GM21825 (cell line): Measurements from ENCODE around the gene BABAM1.

Source experiments
- ATAC-seq: cut with Tn5 transposase; IDR thresholded peaks from one replicate; pipeline ENCODE4 v1.9.1; 2021; ENCODE audit warnings: mild to moderate bottlenecking, moderate library complexity; ENCODE audit not compliant: unreplicated experiment

Gene BABAM1

GRCh38 chr19:17243211-17243829 lies 23.9 kb upstream of the BABAM1 start:
- no peak for ATAC-seq

GRCh38 chr19:17243830-17244617 lies 23.2 kb upstream of the BABAM1 start:
- no peak for ATAC-seq

GRCh38 chr19:17244618-17245534 lies 22.4 kb upstream of the BABAM1 start:
- no peak for ATAC-seq

- ATAC-seq = no peak
Observed at GRCh38 chr19:17245535-17245984, 21.7 kb upstream of the BABAM1 start, which contains the start of gene NR2F6. Gene NR2F6 (minus strand): TSS chr19:17245919. CDS start chr19:17245220, 699 bp downstream.

GRCh38 chr19:17246681-17247425 lies 20.4 kb upstream of the BABAM1 start:
- no peak for ATAC-seq

GRCh38 chr19:17248011-17248776 lies 19.0 kb upstream of the BABAM1 start:
- no peak for ATAC-seq

GRCh38 chr19:17249887-17250548 lies 17.2 kb upstream of the BABAM1 start:
- ATAC-seq = no peak

- ATAC-seq = no peak
Observed at GRCh38 chr19:17254636-17255035, 12.6 kb upstream of the BABAM1 start.

GRCh38 chr19:17255150-17255621 lies 12.1 kb upstream of the BABAM1 start:
- ATAC-seq = no peak

GRCh38 chr19:17256130-17256529 lies 11.1 kb upstream of the BABAM1 start:
- no peak for ATAC-seq

GRCh38 chr19:17259118-17259780 lies 8.0 kb upstream of the BABAM1 start:
- ATAC-seq = no peak

GRCh38 chr19:17259934-17260333 lies 7.3 kb upstream of the BABAM1 start:
- no peak for ATAC-seq

GRCh38 chr19:17260842-17261325 lies 6.4 kb upstream of the BABAM1 start:
- ATAC-seq = peak; percentile 70

- no peak for ATAC-seq
Observed at GRCh38 chr19:17262557-17262956, 4.7 kb upstream of the BABAM1 start.

- ATAC-seq = no peak
Observed at GRCh38 chr19:17263712-17264640, 3.3 kb upstream of the BABAM1 start.

- no peak for ATAC-seq
Observed at GRCh38 chr19:17264641-17264979, 2.6 kb upstream of the BABAM1 start, which contains the start of gene USHBP1. Gene USHBP1 (minus strand): TSS chr19:17264745. CDS start chr19:17264299, 446 bp downstream.

GRCh38 chr19:17266026-17266425 lies 1.2 kb upstream of the BABAM1 start:
- no peak for ATAC-seq
